Measurements from ENCODE around the gene TARS2. TPM values are rescaled to one million over a fixed set of nuclear protein-coding genes. Genes with fewer than 3 reads are reported as not detected.
A peak's percentile ranks its signal among the peaks of the same experiment; 100 is the strongest.

Gene TARS2
- total and polyA plus RNA-seq, 4 donors = 14.3 to 20.5 (median 14.8) TPM

GRCh38 chr1:150529017-150529416, 41.8 kb downstream of the TARS2 start:
- no peaks in the 10 kb centered on the region for H3K9me3 ChIP-seq (ENCODE audit: control insufficient read depth in 4 of 4, insufficient read depth in 3 of 4, low read length in 3 of 4)
- TF ChIP-seq, protein P1, sequence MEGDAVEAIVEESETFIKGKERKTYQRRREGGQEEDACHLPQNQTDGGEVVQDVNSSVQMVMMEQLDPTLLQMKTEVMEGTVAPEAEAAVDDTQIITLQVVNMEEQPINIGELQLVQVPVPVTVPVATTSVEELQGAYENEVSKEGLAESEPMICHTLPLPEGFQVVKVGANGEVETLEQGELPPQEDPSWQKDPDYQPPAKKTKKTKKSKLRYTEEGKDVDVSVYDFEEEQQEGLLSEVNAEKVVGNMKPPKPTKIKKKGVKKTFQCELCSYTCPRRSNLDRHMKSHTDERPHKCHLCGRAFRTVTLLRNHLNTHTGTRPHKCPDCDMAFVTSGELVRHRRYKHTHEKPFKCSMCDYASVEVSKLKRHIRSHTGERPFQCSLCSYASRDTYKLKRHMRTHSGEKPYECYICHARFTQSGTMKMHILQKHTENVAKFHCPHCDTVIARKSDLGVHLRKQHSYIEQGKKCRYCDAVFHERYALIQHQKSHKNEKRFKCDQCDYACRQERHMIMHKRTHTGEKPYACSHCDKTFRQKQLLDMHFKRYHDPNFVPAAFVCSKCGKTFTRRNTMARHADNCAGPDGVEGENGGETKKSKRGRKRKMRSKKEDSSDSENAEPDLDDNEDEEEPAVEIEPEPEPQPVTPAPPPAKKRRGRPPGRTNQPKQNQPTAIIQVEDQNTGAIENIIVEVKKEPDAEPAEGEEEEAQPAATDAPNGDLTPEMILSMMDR (IDR thresholded peaks at IDR 0.05; ENCODE audit: control extremely low read depth, extremely low read depth) = no peak
- H3K27ac ChIP-seq (ENCODE audit: low read depth in 1 of 2, low read length in 1 of 2) = no peak overlapping the region
- no peaks in the 10 kb centered on the region for H3K36me3 ChIP-seq (ENCODE audit: control insufficient read depth in 4 of 4, insufficient read depth in 4 of 4, low read length in 4 of 4)
- peak overlapping the region in 1 of 2 donors; percentile 0 for H3K9ac ChIP-seq (ENCODE audit: insufficient read depth in 1 of 2, low read length in 2 of 2)
- peaks cover 0 to 8% (median 4%) of the 10 kb centered on the region in 5 donors for H3K4me1 ChIP-seq (ENCODE audit: control insufficient read depth in 5 of 5, insufficient read depth in 5 of 5, low read length in 5 of 5)
- no peak for ATAC-seq (ENCODE audit: insufficient read depth, low FRiP score)
- no peaks in the 10 kb centered on the region for H3K27me3 ChIP-seq (ENCODE audit: control insufficient read depth in 3 of 3, insufficient read depth in 3 of 3, low read length in 2 of 3)
- WGBS, 2 donors = 33 to 65% methylated on average over 4 of the region's 4 CpGs
- peak; percentile 60 to 89 (median 82) for DNase-seq
- H3K4me3 ChIP-seq = no peak overlapping the region

GRCh38 chr1:150530491-150531159, 43.4 kb downstream of the TARS2 start:
- Histone ChIP-seq H3K9me3 (ENCODE audit: control insufficient read depth in 4 of 4, insufficient read depth in 3 of 4, low read length in 3 of 4) (no peaks in the 10 kb centered on the region), H3K27me3 (ENCODE audit: control insufficient read depth in 3 of 3, insufficient read depth in 3 of 3, low read length in 2 of 3) (no peaks in the 10 kb centered on the region), H3K4me1 (ENCODE audit: control insufficient read depth in 5 of 5, insufficient read depth in 5 of 5, low read length in 5 of 5) (peaks cover 0 to 8% (median 4%) of the 10 kb centered on the region in 5 donors), H3K9ac (ENCODE audit: insufficient read depth in 1 of 2, low read length in 2 of 2) (no peak overlapping the region), H3K36me3 (ENCODE audit: control insufficient read depth in 4 of 4, insufficient read depth in 4 of 4, low read length in 4 of 4) (no peaks in the 10 kb centered on the region), H3K4me3 (no peak overlapping the region), H3K27ac (ENCODE audit: low read depth in 1 of 2, low read length in 1 of 2) (no peak overlapping the region)
- 96 to 97% methylated on average over 14 of the region's 14 CpGs for WGBS, 2 donors
- ATAC-seq (ENCODE audit: insufficient read depth, low FRiP score) (no peak), DNase-seq (no peak)
- TF ChIP-seq, protein P1 (IDR thresholded peaks at IDR 0.05; ENCODE audit: control extremely low read depth, extremely low read depth) = no peak

DNA sequence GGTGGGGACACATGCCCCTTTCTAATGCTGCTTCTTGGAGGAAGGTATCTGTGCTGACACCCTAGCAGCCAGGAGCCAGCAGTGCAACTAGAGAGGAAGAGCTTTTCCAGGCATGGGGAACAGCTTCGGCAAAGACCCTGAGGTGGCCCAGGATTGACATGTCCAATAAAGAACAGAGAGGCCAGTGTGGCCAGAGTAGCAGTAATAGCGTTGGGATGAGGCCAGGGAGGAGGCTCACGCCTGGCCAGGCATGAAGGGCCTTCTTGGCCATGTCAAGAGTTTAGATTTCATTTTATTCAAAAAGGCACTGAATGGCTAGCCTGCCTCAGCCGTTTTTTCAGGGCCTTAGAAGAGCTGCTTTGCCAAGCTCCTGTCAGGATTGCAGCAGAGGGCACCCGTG, 45.6 kb downstream of the TARS2 start:
- TF ChIP-seq, protein P1 (IDR thresholded peaks at IDR 0.05; ENCODE audit: control extremely low read depth, extremely low read depth) = no peak
- H3K4me1 ChIP-seq (ENCODE audit: control insufficient read depth in 5 of 5, insufficient read depth in 5 of 5, low read length in 5 of 5) = peaks cover 0 to 8% (median 4%) of the 10 kb centered on the region in 5 donors
- 47 to 67% methylated on average over 5 of the region's 5 CpGs for WGBS, 2 donors
- no peaks in the 10 kb centered on the region for H3K9me3 ChIP-seq (ENCODE audit: control insufficient read depth in 4 of 4, insufficient read depth in 3 of 4, low read length in 3 of 4)
- H3K4me3 ChIP-seq = no peak overlapping the region
- H3K27me3 ChIP-seq (ENCODE audit: control insufficient read depth in 3 of 3, insufficient read depth in 3 of 3, low read length in 2 of 3) = no peaks in the 10 kb centered on the region
- DNase-seq = no peak
- no peak for ATAC-seq (ENCODE audit: insufficient read depth, low FRiP score)
- no peaks in the 10 kb centered on the region for H3K36me3 ChIP-seq (ENCODE audit: control insufficient read depth in 4 of 4, insufficient read depth in 4 of 4, low read length in 4 of 4)
- no peak overlapping the region for H3K9ac ChIP-seq (ENCODE audit: insufficient read depth in 1 of 2, low read length in 2 of 2)
- peak overlapping the region in 1 of 2 donors; percentile 4 for H3K27ac ChIP-seq (ENCODE audit: low read depth in 1 of 2, low read length in 1 of 2)

All from lung (tissue), 12 donors.